H1 (cell line): ENCODE results near the gene C6orf163. TPM values are rescaled to one million over a fixed set of nuclear protein-coding genes. Genes with fewer than 3 reads are reported as not detected.

ENCODE experiments used
- polyA plus RNA-seq, 7 experiments: library from polyadenylated mRNA; depleted of rRNA in 3 of 7; stranded (reverse) in 5 of 7; unstranded in 2 of 7; fragments of >200 nt in 5 of 7; fragments of 200-250 nt in 2 of 7; gene quantifications; 1 replicate in 5 of 7; 2 replicates in 1 of 7; 4 replicates in 1 of 7; pipeline versions ENCODE4 v1.2.1 to v1.2.3, GENCODE V29; 2011 to 2013; ENCODE audit warnings: missing spikeins in 2 of 7, mixed read lengths in 2 of 7
- total RNA-seq: library from RNA; stranded (reverse); fragmentation: NEBNext Ultra II Directional; extraction: Animal tissue kit (Norgen Biotek cat#: 25700); gene quantifications from 2 replicates; pipeline ENCODE4 v1.2.1, GENCODE V29; 2021
- TF ChIP-seq, protein P1 (sequence below): fragments of 300-600 bp; sonication (generic); IDR thresholded peaks from 2 replicates; pipeline ENCODE4 v1.7.1; 2012; ENCODE audit warnings: low read length, moderate library complexity, mild to moderate bottlenecking, inconsistent platforms; ENCODE audit not compliant: insufficient replicate concordance

C6orf163 gene
- total and polyA plus RNA-seq, 2 of the 8 experiments (the other 6 are each of a cell fraction or from before 2014, with no cell fraction given) = 0.36 to 1.5 TPM

DNA sequence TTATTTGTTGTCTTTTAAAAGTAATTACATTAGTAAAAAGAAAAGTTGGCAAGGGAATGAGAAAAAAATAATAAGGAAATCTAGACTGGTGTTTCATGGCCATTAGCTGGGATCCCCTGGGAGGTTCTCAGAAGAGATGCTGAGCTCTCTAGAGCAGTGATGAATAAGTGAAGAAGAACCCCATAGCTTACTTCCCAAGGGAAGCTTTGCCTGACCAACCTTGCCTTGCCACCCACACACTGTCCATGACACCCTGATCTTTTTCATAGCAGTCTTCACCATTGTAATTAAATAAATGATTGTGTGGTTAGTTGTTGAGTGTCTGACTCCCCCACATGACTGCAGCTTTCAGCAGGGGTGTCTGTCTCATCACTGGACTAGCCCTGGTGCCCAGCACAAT, 5.9 kb downstream of the C6orf163 start (continued):
- TF ChIP-seq, protein P1, sequence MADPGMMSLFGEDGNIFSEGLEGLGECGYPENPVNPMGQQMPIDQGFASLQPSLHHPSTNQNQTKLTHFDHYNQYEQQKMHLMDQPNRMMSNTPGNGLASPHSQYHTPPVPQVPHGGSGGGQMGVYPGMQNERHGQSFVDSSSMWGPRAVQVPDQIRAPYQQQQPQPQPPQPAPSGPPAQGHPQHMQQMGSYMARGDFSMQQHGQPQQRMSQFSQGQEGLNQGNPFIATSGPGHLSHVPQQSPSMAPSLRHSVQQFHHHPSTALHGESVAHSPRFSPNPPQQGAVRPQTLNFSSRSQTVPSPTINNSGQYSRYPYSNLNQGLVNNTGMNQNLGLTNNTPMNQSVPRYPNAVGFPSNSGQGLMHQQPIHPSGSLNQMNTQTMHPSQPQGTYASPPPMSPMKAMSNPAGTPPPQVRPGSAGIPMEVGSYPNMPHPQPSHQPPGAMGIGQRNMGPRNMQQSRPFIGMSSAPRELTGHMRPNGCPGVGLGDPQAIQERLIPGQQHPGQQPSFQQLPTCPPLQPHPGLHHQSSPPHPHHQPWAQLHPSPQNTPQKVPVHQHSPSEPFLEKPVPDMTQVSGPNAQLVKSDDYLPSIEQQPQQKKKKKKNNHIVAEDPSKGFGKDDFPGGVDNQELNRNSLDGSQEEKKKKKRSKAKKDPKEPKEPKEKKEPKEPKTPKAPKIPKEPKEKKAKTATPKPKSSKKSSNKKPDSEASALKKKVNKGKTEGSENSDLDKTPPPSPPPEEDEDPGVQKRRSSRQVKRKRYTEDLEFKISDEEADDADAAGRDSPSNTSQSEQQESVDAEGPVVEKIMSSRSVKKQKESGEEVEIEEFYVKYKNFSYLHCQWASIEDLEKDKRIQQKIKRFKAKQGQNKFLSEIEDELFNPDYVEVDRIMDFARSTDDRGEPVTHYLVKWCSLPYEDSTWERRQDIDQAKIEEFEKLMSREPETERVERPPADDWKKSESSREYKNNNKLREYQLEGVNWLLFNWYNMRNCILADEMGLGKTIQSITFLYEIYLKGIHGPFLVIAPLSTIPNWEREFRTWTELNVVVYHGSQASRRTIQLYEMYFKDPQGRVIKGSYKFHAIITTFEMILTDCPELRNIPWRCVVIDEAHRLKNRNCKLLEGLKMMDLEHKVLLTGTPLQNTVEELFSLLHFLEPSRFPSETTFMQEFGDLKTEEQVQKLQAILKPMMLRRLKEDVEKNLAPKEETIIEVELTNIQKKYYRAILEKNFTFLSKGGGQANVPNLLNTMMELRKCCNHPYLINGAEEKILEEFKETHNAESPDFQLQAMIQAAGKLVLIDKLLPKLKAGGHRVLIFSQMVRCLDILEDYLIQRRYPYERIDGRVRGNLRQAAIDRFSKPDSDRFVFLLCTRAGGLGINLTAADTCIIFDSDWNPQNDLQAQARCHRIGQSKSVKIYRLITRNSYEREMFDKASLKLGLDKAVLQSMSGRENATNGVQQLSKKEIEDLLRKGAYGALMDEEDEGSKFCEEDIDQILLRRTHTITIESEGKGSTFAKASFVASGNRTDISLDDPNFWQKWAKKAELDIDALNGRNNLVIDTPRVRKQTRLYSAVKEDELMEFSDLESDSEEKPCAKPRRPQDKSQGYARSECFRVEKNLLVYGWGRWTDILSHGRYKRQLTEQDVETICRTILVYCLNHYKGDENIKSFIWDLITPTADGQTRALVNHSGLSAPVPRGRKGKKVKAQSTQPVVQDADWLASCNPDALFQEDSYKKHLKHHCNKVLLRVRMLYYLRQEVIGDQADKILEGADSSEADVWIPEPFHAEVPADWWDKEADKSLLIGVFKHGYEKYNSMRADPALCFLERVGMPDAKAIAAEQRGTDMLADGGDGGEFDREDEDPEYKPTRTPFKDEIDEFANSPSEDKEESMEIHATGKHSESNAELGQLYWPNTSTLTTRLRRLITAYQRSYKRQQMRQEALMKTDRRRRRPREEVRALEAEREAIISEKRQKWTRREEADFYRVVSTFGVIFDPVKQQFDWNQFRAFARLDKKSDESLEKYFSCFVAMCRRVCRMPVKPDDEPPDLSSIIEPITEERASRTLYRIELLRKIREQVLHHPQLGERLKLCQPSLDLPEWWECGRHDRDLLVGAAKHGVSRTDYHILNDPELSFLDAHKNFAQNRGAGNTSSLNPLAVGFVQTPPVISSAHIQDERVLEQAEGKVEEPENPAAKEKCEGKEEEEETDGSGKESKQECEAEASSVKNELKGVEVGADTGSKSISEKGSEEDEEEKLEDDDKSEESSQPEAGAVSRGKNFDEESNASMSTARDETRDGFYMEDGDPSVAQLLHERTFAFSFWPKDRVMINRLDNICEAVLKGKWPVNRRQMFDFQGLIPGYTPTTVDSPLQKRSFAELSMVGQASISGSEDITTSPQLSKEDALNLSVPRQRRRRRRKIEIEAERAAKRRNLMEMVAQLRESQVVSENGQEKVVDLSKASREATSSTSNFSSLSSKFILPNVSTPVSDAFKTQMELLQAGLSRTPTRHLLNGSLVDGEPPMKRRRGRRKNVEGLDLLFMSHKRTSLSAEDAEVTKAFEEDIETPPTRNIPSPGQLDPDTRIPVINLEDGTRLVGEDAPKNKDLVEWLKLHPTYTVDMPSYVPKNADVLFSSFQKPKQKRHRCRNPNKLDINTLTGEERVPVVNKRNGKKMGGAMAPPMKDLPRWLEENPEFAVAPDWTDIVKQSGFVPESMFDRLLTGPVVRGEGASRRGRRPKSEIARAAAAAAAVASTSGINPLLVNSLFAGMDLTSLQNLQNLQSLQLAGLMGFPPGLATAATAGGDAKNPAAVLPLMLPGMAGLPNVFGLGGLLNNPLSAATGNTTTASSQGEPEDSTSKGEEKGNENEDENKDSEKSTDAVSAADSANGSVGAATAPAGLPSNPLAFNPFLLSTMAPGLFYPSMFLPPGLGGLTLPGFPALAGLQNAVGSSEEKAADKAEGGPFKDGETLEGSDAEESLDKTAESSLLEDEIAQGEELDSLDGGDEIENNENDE = no peak
